Activated T-helper 1 cell treated with anti-CD3 and anti-CD28 coated beads, Interleukin-12 subunit alpha, Interleukin-12 subunit beta, Interleukin-2, Interleukin-4 antibody, amounts not matched to agents 30 ng/mL and 10 ng/mL and 1 ng/mL, durations not matched to agents 14 hours and 24 hours and 36 hours (primary cell): Measurements from ENCODE around the gene RCSD1. TPM values are rescaled to one million over a fixed set of nuclear protein-coding genes. Genes with fewer than 3 reads are reported as not detected.

Source experiments
- DNase-seq: peaks from one replicate; pipeline ENCODE4 v3.0.0; 2021; ENCODE audit warnings: low spot score
- H3K27ac Mint-ChIP-seq: one replicate; pipeline ENCODE4 v1.8.0; 2021; ENCODE audit warnings: mild to moderate bottlenecking, mixed read lengths
- H3K27me3 Mint-ChIP-seq: one replicate; pipeline ENCODE4 v1.8.0; 2022; ENCODE audit warnings: mild to moderate bottlenecking, moderate library complexity, mixed read lengths; ENCODE audit not compliant: insufficient read depth
- H3K36me3 Mint-ChIP-seq: one replicate; pipeline ENCODE4 v1.8.0; 2021; ENCODE audit warnings: low read depth, mixed read lengths
- H3K4me1 Mint-ChIP-seq: one replicate; pipeline ENCODE4 v1.8.0; 2021; ENCODE audit warnings: low read depth, mixed read lengths
- H3K4me3 Mint-ChIP-seq: one replicate; pipeline ENCODE4 v1.8.0; 2021; ENCODE audit warnings: mild to moderate bottlenecking, moderate library complexity, mixed read lengths
- H3K9me3 Mint-ChIP-seq: one replicate; pipeline ENCODE4 v1.8.0; 2021; ENCODE audit warnings: mixed read lengths
- intact Hi-C: fragments of 100-400 bp; cut with micrococcal nuclease; formaldehyde crosslinking; loops from one replicate; pipeline ENCODE4 v1.15.1; 2024
- total RNA-seq: library from RNA; stranded (reverse); gene quantifications from 2 replicates; pipeline ENCODE4 v1.2.3, GENCODE V29; 2022

RCSD1 gene
- 78.6 and 81.9 TPM in 2 replicates for total RNA-seq

- Mint-ChIP-seq H3K36me3 (peaks cover 44% of the 10 kb centered on the region), H3K9me3 (peaks cover 12% of the 10 kb centered on the region), H3K4me1 (peaks cover 82% of the 10 kb centered on the region), H3K27me3 (no peaks in the 10 kb centered on the region), H3K4me3 (peak within 1 kb of the TSS; percentile 97), H3K27ac (peak within 1 kb of the TSS; percentile 98)
- intact Hi-C loops: loop anchor here (1.0 to 5.0 kb wide), 8 partner anchors 7 to 307 kb away; partner anchors contain the start of genes DCAF6 and MPC2
- peak; percentile 55 for DNase-seq
These were observed at the start of gene RCSD1 for GRCh38 chr1:167629681-167630567. RCSD1 (plus strand) TSS chr1:167630232; CDS start chr1:167630424, 192 bp downstream.

DNA sequence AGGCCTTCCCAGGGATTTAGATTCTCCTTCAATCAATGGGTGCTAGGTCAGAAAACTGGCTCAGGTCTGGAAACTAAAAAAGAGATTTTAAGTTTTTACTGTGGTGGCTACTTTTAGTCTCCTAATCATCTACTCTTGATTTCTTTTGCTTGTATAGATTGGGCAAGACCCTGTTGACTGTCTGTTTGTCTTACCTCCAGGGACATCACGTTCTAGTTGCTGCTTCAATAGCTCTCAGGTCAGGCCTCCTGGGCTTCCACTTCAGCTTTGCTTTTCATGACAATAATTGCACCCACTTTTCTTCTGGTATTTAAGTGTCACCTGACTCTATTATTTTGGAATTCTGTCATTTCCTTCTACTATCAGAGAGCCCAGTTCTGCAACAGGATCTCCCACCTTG, 48.0 kb upstream of the RCSD1 start:
- intact Hi-C loops: no loop called here
- H3K4me3 Mint-ChIP-seq: no peak overlapping the region
- H3K27ac Mint-ChIP-seq: no peak overlapping the region
- peaks cover 14% of the 10 kb centered on the region for H3K27me3 Mint-ChIP-seq
- no peaks in the 10 kb centered on the region for H3K4me1 Mint-ChIP-seq
- no peaks in the 10 kb centered on the region for H3K9me3 Mint-ChIP-seq
- no peak for DNase-seq
- no peaks in the 10 kb centered on the region for H3K36me3 Mint-ChIP-seq

GRCh38 chr1:167582722-167583121, 47.3 kb upstream of the RCSD1 start:
- H3K27me3 Mint-ChIP-seq: peaks cover 11% of the 10 kb centered on the region

DNA sequence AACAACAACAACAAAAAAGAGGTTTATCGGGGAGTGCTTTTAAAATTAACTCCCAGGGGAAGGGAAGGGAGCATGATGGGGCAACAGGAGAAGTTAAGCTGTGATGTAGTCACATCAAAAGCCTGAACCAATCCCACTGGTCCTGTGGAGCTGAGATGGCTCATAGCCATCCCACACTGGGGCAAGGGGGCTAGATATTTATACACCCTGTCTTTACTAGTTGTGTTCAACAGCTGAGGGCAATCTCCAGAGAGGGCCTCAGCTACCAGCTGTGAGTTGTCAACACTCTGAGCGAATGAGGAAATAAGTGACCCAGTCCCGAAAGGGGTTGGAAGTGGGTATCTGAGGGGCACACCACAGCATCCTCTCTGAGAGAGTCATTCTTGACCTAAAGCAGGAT, 45.5 kb upstream of the RCSD1 start:
- Mint-ChIP-seq H3K27me3 (peaks cover 9% of the 10 kb centered on the region), H3K27ac (no peak overlapping the region), H3K9me3 (no peaks in the 10 kb centered on the region), H3K4me1 (no peaks in the 10 kb centered on the region), H3K36me3 (no peaks in the 10 kb centered on the region), H3K4me3 (no peak overlapping the region)
- no peak for DNase-seq
- intact Hi-C loops: no loop called here

More at GRCh38 chr1:167582722-167583121, 47.3 kb upstream of the RCSD1 start:
- Mint-ChIP-seq H3K4me1 (no peaks in the 10 kb centered on the region), H3K4me3 (no peak overlapping the region), H3K27ac (no peak overlapping the region), H3K36me3 (no peaks in the 10 kb centered on the region), H3K9me3 (no peaks in the 10 kb centered on the region)
- DNase-seq: no peak
- intact Hi-C loops: no loop called here

- DNase-seq: no peak
- Mint-ChIP-seq H3K27ac (no peak overlapping the region), H3K4me1 (no peaks in the 10 kb centered on the region), H3K9me3 (no peaks in the 10 kb centered on the region), H3K27me3 (peaks cover 6% of the 10 kb centered on the region), H3K36me3 (no peaks in the 10 kb centered on the region), H3K4me3 (no peak overlapping the region)
- intact Hi-C loops: no loop called here
These were observed 42.7 kb upstream of the RCSD1 start for GRCh38 chr1:167587342-167587741.

DNA sequence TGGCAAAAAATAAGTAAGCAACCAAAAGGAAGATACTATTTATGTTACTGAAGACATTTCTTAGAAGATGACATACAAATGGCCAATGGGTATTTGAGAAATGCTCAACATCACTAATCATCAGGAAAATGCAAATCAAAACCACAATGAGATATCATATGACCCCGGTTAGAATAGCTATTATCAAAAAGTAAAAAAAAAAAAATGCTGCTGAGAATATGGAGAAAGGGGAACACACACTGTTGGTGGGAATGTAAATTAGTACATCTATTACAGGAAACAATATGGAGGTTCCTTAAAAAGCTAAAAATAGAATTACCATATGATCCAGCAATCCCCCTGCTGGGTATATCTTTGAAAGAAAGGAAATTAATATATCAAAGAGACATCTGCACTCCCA, 42.2 kb upstream of the RCSD1 start:
- Mint-ChIP-seq H3K27ac (no peak overlapping the region), H3K4me1 (no peaks in the 10 kb centered on the region), H3K36me3 (no peaks in the 10 kb centered on the region), H3K9me3 (no peaks in the 10 kb centered on the region), H3K27me3 (peaks cover 4% of the 10 kb centered on the region), H3K4me3 (no peak overlapping the region)
- DNase-seq: no peak
- intact Hi-C loops: no loop called here

DNA sequence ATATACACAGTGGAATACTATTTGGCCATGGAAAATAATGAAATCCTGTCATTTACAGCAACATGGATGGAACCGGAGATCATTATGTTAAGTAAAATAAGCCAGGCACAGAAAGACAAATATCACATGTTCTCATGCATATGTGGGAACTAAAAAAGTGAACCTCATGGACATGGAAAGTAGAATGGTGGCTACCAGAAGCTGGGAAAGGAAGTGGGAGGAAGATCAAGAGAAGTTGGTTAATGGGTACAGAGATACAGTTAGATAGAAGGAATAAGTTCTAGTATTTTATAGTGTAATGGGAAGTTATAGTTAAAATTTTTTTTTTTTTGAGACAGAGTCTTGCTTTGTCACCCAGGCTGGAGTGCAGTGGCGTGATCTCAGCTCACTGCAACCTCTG, 41.7 kb upstream of the RCSD1 start:
- H3K4me3 Mint-ChIP-seq: no peak overlapping the region
- no peaks in the 10 kb centered on the region for H3K4me1 Mint-ChIP-seq
- peaks cover 4% of the 10 kb centered on the region for H3K27me3 Mint-ChIP-seq
- no peaks in the 10 kb centered on the region for H3K9me3 Mint-ChIP-seq
- intact Hi-C loops: no loop called here
- DNase-seq: no peak
- H3K36me3 Mint-ChIP-seq: no peaks in the 10 kb centered on the region
- no peak overlapping the region for H3K27ac Mint-ChIP-seq

DNA sequence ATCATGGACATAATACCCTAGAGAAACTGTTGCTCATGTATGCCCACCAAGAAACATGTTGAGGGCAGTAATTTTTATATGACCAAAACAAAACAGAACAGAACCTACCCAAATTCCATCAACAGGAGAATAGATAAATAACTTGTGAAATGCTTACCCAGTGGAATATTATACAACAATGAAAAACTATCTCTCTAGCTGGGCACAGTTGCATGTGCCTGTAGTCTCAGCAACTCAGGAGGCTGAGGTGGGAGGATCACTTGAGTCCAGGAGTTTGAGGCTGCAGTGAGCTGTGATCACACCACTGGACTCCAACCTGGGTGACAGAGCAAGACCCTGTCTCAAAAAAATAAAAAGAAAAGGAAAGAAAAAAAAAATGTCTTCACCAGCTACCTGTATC, 37.6 kb upstream of the RCSD1 start:
- H3K4me3 Mint-ChIP-seq: no peak overlapping the region
- no peaks in the 10 kb centered on the region for H3K4me1 Mint-ChIP-seq
- H3K36me3 Mint-ChIP-seq: no peaks in the 10 kb centered on the region
- no peak for DNase-seq
- peaks cover 4% of the 10 kb centered on the region for H3K27me3 Mint-ChIP-seq
- intact Hi-C loops: no loop called here
- H3K27ac Mint-ChIP-seq: no peak overlapping the region
- H3K9me3 Mint-ChIP-seq: no peaks in the 10 kb centered on the region

DNA sequence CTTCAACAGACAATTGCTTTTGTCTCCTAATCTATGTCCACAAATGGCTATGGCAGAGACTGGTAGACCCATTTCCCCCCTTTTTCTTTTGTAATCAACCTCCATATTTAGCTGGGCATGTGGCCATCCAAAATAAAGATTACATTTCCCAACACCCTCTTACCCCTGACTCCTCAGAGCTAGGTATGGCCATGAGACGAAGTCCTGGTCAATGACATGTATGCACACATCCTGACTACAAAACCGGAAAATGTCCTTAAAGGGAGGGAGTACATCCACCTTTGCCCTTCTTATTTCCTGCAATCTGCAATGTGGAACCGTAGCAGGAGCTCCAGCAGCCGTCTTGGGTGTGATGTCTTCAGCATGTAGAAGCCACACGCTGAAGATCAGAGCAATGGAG, 36.2 kb upstream of the RCSD1 start:
- Mint-ChIP-seq H3K36me3 (peaks cover under 1% of the 10 kb centered on the region), H3K4me1 (peaks cover 3% of the 10 kb centered on the region), H3K4me3 (no peak overlapping the region), H3K27me3 (peaks cover 4% of the 10 kb centered on the region), H3K27ac (no peak overlapping the region), H3K9me3 (no peaks in the 10 kb centered on the region)
- intact Hi-C loops: no loop called here
- DNase-seq: no peak

DNA sequence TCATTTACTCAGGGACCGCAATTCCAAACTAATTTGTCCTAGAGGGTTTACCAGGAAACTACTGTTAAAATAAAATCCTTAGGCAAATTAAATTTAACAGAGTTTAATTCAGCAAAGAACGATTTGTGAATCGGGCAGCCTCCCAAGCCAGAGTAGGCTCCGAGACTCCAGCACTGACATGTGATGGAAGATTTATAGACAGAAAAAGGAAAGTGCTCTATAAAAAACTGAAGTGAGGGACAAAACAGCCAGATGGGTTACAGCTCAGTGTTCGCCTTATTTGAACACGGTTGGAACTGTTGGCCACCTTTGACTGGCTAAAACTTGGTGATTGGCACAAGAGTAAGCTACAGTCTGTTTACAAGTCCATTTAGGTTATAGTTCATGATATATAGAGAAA, 35.2 kb upstream of the RCSD1 start:
- H3K4me3 Mint-ChIP-seq: no peak overlapping the region
- intact Hi-C loops: no loop called here
- peaks cover 2% of the 10 kb centered on the region for H3K36me3 Mint-ChIP-seq
- no peak for DNase-seq
- H3K9me3 Mint-ChIP-seq: no peaks in the 10 kb centered on the region
- H3K27ac Mint-ChIP-seq: no peak overlapping the region
- peaks cover 9% of the 10 kb centered on the region for H3K4me1 Mint-ChIP-seq
- H3K27me3 Mint-ChIP-seq: peaks cover 2% of the 10 kb centered on the region

- H3K36me3 Mint-ChIP-seq: peaks cover 5% of the 10 kb centered on the region
- H3K4me1 Mint-ChIP-seq: peaks cover 46% of the 10 kb centered on the region
- peak; percentile 38 for DNase-seq
- H3K27me3 Mint-ChIP-seq: peaks cover 2% of the 10 kb centered on the region
- peak overlapping the region; percentile 81 for H3K27ac Mint-ChIP-seq
- no peaks in the 10 kb centered on the region for H3K9me3 Mint-ChIP-seq
- intact Hi-C loops: loop anchor here (1.0 to 2.0 kb wide), 8 partner anchors 17 to 336 kb away; partner anchors contain the start of genes DCAF6 and RCSD1
- H3K4me3 Mint-ChIP-seq: peak overlapping the region; percentile 73
These were observed 30.0 kb upstream of the RCSD1 start for GRCh38 chr1:167599957-167600581.

DNA sequence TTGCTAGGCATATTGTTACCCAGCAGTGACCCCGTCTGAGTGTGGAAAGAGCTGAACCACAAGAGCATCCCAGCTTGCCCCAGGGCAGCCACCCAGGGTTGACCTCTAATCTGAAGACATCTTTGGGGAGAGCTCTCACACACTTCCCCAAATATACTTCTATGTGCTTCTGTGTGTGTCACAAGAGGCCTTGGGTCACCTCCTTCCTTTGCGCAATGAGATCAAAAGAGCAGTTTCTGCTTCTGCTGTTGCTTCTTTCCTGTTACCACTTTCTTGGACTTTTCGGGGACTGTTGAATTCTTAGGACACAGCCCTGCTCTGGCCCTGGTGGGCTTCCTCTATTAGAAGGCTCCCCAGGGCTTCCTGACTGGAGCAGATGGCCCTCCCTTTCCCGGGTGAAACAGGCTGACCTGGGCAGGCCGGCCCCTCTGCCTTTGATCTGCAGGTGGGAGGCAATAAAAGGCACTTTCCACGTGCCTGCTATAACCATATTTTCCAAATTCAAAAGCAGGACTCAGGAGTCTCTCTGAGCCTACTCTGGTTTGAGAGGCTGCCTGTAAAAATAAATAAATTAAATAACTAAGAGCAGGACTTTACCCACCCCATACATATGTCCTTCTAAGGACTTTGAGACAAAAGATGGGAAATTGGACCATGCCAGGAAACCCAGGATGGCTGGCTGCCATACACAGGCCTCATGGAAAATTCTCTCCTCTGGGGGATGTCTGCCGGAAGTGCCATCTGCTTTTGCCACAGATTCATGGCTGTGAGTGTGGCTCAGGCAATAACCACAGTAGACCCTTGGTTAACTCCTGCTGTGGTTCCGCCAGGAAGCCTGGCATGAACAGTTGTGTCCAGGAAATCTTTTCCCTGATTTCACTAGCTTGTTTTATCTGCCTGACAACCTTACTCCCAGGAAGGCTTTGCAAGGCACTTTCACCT, 28.3 kb upstream of the RCSD1 start:
- peak overlapping the region; percentile 87 for H3K27ac Mint-ChIP-seq
- peaks cover 46% of the 10 kb centered on the region for H3K4me1 Mint-ChIP-seq
- no peak for DNase-seq
- peaks cover 2% of the 10 kb centered on the region for H3K27me3 Mint-ChIP-seq
- peaks cover under 1% of the 10 kb centered on the region for H3K9me3 Mint-ChIP-seq
- H3K4me3 Mint-ChIP-seq: peak overlapping the region; percentile 1
- peaks cover 9% of the 10 kb centered on the region for H3K36me3 Mint-ChIP-seq
- intact Hi-C loops: loop anchor here (2.0 kb wide), 2 partner anchors 15 to 45 kb away; no protein-coding TSS in a partner anchor
